GM12878 (cell line): Measurements from ENCODE around the gene CAMK4. TPM values are rescaled to one million over a fixed set of nuclear protein-coding genes. Genes with fewer than 3 reads are reported as not detected.

Source experiments
- ATAC-seq: fragments of 200-7000 bp; cut with Tn5 transposase; 3 replicates; pipeline ENCODE4 v1.9.1; 2020; ENCODE audit warnings: mild to moderate bottlenecking, moderate library complexity
- BruUV-seq: library from RNA; stranded (reverse); fragments of 400-500 nt; replicated peaks from 2 replicates; lab custom pipeline; 2021; lab: Mats Ljungman, UMichigan
- CTCF ChIA-PET: fragments of 300-600 bp; sonication (Branson Sonifier 250); formaldehyde crosslinking; extraction: SDS; loops from one replicate; lab custom pipeline; 2021; ENCODE audit warnings: inconsistent platforms; lab: Yijun Ruan, JAX
- POLR2A ChIA-PET: fragments of 350-600 bp; formaldehyde crosslinking; extraction: SDS; loops from one replicate; lab custom pipeline; 2021; ENCODE audit warnings: inconsistent platforms; lab: Charles Lee
- RAD21 ChIA-PET: fragments of 300-600 bp; sonication (Branson Sonifier 250); formaldehyde crosslinking; loops from one replicate; lab custom pipeline; 2023; ENCODE audit warnings: antibody characterized with exemption; ENCODE audit not compliant: unreplicated experiment; lab: Charles Lee
- SMC1A ChIA-PET: fragments of 300-600 bp; sonication (Branson Sonifier 250); formaldehyde crosslinking; loops from one replicate; lab custom pipeline; 2023; ENCODE audit not compliant: unreplicated experiment, uncharacterized antibody; lab: Charles Lee
- DNase-seq: peaks from one replicate; pipeline ENCODE4 v3.0.0-alpha.2; 2011; ENCODE audit warnings: low read depth, low spot score
- FAIRE-seq: peaks from 3 replicates; lab custom pipeline; 2011; peaks lifted over from hg19 to GRCh38; lab: Jason Lieb, UNC
- H2AFZ ChIP-seq: 2 replicates; pipeline ENCODE4 v1.6.0; 2011; ENCODE audit warnings: low read depth, low read length, control low read depth; ENCODE audit not compliant: control insufficient read depth
- H3K27ac ChIP-seq: 2 replicates; pipeline ENCODE4 v1.5.1; 2011; ENCODE audit warnings: control low read depth; ENCODE audit not compliant: control insufficient read depth, insufficient read depth
- H3K27me3 ChIP-seq, 2 experiments: replicated peaks in 1 of 2; 2 replicates each; pipeline versions ENCODE4 v1.6.0 to v1.6.1; 2011; ENCODE audit warnings: low read length in 1 of 2; ENCODE audit not compliant: control insufficient read depth in 2 of 2, insufficient read depth in 2 of 2
- H3K36me3 ChIP-seq, 2 experiments: 2 replicates each; pipeline ENCODE4 v1.5.1; 2011; ENCODE audit warnings: low read length in 1 of 2; ENCODE audit not compliant: control insufficient read depth in 2 of 2, insufficient read depth in 2 of 2
- H3K4me1 ChIP-seq: 2 replicates; pipeline ENCODE4 v1.6.1; 2011; ENCODE audit warnings: mild to moderate bottlenecking, low read length, moderate library complexity, mixed read lengths; ENCODE audit not compliant: control insufficient read depth, insufficient read depth
- H3K4me2 ChIP-seq: 2 replicates; pipeline ENCODE4 v1.6.0; 2011; ENCODE audit warnings: control low read depth; ENCODE audit not compliant: control insufficient read depth, insufficient read depth
- H3K4me3 ChIP-seq: fragments of 200-600 bp; sonication (generic); 2 replicates; pipeline ENCODE4 v1.5.1; 2016
- H3K79me2 ChIP-seq: 2 replicates; pipeline ENCODE4 v1.6.0; 2011; ENCODE audit warnings: low read length; ENCODE audit not compliant: control insufficient read depth, insufficient read depth
- H3K9ac ChIP-seq: 2 replicates; pipeline ENCODE4 v1.8.0; 2011; ENCODE audit warnings: low read length, control low read depth, mixed read lengths; ENCODE audit not compliant: control insufficient read depth, insufficient read depth
- H3K9me3 ChIP-seq: replicated peaks from 3 replicates; pipeline ENCODE4 v1.5.1; 2011; ENCODE audit warnings: mild to moderate bottlenecking, low read length; ENCODE audit not compliant: control insufficient read depth, insufficient read depth
- H4K20me1 ChIP-seq: 2 replicates; pipeline ENCODE4 v1.6.0; 2011; ENCODE audit not compliant: control insufficient read depth, insufficient read depth
- BMI1 ChIP-seq: fragments of 450-650 bp; IDR thresholded peaks from 2 replicates; pipeline ENCODE4 v1.6.1; 2016; ENCODE audit warnings: mild to moderate bottlenecking, moderate library complexity, borderline replicate concordance
- CHD2 ChIP-seq: IDR thresholded peaks from 2 replicates; pipeline ENCODE4 v1.6.1; 2011; ENCODE audit warnings: low read depth, low read length, improper control_type of control experiment, borderline replicate concordance
- CTCF ChIP-seq, 3 experiments: IDR thresholded peaks in 2 of 3; conservative IDR thresholded peaks in 1 of 3; 2 replicates each; pipeline ENCODE4 v1.5.1; 2011; ENCODE audit warnings: low read depth in 3 of 3, low read length in 3 of 3, mild to moderate bottlenecking in 3 of 3, control low read depth in 2 of 3, moderate library complexity in 2 of 3, inconsistent platforms in 1 of 3, mixed read lengths in 1 of 3; ENCODE audit not compliant: control insufficient read depth in 2 of 3, insufficient read depth in 1 of 3; ENCODE audit errors: extremely low read depth in 1 of 3
- E2F8 ChIP-seq: fragments of 450-650 bp; IDR thresholded peaks from 2 replicates; pipeline ENCODE4 v1.6.1; 2018; ENCODE audit warnings: mild to moderate bottlenecking, low read depth, moderate library complexity; ENCODE audit not compliant: partially characterized antibody
- FOS ChIP-seq: IDR thresholded peaks from 3 replicates; pipeline ENCODE4 v1.6.1; 2011; ENCODE audit warnings: borderline replicate concordance; ENCODE audit not compliant: insufficient read length; ENCODE audit errors: extremely low read depth
- GABPA ChIP-seq: IDR thresholded peaks from 2 replicates; pipeline ENCODE4 v1.6.1; 2014; ENCODE audit warnings: antibody characterized with exemption, low read depth, mild to moderate bottlenecking, inconsistent platforms
- HCFC1 ChIP-seq: fragments of 150-350 bp; IDR thresholded peaks from 2 replicates; pipeline ENCODE4 v1.6.1; 2014; ENCODE audit warnings: low read length
- KLF5 ChIP-seq: fragments of 450-650 bp; IDR thresholded peaks from 2 replicates; pipeline ENCODE4 v1.6.1; 2014; ENCODE audit warnings: mild to moderate bottlenecking; ENCODE audit not compliant: partially characterized antibody
- MYB ChIP-seq: fragments of 150-350 bp; IDR thresholded peaks from 2 replicates; pipeline ENCODE4 v1.6.1; 2014; ENCODE audit warnings: mild to moderate bottlenecking, low read depth, low read length, borderline replicate concordance
- RCOR1 ChIP-seq: conservative IDR thresholded peaks from 2 replicates; pipeline ENCODE4 v1.6.1; 2012; ENCODE audit warnings: low read depth, low read length, improper control_type of control experiment
- SREBF1 ChIP-seq: IDR thresholded peaks from 2 replicates; pipeline ENCODE4 v1.6.1; 2012; ENCODE audit warnings: mild to moderate bottlenecking, low read length
- ZBTB40 ChIP-seq: fragments of 450-650 bp; IDR thresholded peaks from 2 replicates; pipeline ENCODE4 v1.6.1; 2016; ENCODE audit warnings: mild to moderate bottlenecking, moderate library complexity, borderline replicate concordance
- ZNF274 ChIP-seq: IDR thresholded peaks from one replicate; pipeline ENCODE4 v1.8.0; 2011; ENCODE audit not compliant: insufficient read length, insufficient read depth
- ZNF622 ChIP-seq: fragments of 450-650 bp; IDR thresholded peaks from 2 replicates; pipeline ENCODE4 v1.6.1; 2017; ENCODE audit warnings: mild to moderate bottlenecking, inconsistent platforms
- WGBS: methylation state at CpG from one replicate; pipeline ENCODE4 v1.1.6; 2016; ENCODE audit warnings: low lambda C conversion rate; ENCODE audit not compliant: insufficient replicate concordance, insufficient coverage; ENCODE audit errors: missing lambda C conversion rate; 5-methylcytosine and 5-hydroxymethylcytosine counted together
- in situ Hi-C: fragments of 300-500 bp; cut with MboI; formaldehyde crosslinking; loops from 9 replicates; pipeline ENCODE4 v1.14.3; 2018; ENCODE audit warnings: mixed read lengths
- intact Hi-C: fragments of 100-400 bp; cut with micrococcal nuclease; formaldehyde crosslinking; loops from one replicate; pipeline ENCODE4 v1.14.2; 2022; ENCODE audit not compliant: unreplicated experiment
- polyA plus RNA-seq, 11 experiments: library from polyadenylated mRNA; depleted of rRNA in 4 of 11; unstranded in 6 of 11; stranded (reverse) in 5 of 11; fragments of >200 nt; fragmentation: Nextera tagmentation in 4 of 11; fragmentation: Illumina TruSeq in 1 of 11; extraction: Ambion mirVana in 4 of 11; extraction: Trizol in 1 of 11; gene quantifications; 1 replicate in 1 of 11; 2 replicates in 10 of 11; pipeline versions ENCODE4 v1.2.1 to v1.2.3, GENCODE V29; 2011 to 2016; ENCODE audit warnings: inconsistent platforms in 2 of 11, missing spikeins in 2 of 11, low read depth in 1 of 11
- total RNA-seq, 4 experiments: library from RNA; depleted of rRNA in 3 of 4; stranded (reverse); fragments of >200 nt in 3 of 4; fragmentation: Illumina TruSeq in 1 of 4; extraction: Trizol in 1 of 4; gene quantifications; 2 replicates each; pipeline versions ENCODE4 v1.2.1 to v1.2.3, GENCODE V29; 2013 to 2021
- TF ChIP-seq, protein P1 (sequence below): IDR thresholded peaks from 2 replicates; pipeline ENCODE4 v1.6.1; 2011; ENCODE audit warnings: borderline replicate concordance, low read depth, mild to moderate bottlenecking, moderate library complexity, mixed read lengths, low read length; ENCODE audit not compliant: insufficient read depth; ENCODE audit errors: extremely low read length

Gene CAMK4
- total and polyA plus RNA-seq, 10 of the 15 experiments (the other 5 are each of a cell fraction or from before 2014, with no cell fraction given), result 13.3 to 51.9 (median 35.3) TPM

GRCh38 chr5:111374380-111374779 lies 150.2 kb downstream of the CAMK4 start:
- BruUV-seq, result no TSS peak
- no peak overlapping the region for H3K27ac ChIP-seq
- H4K20me1 ChIP-seq, result no peaks in the 10 kb centered on the region
- POLR2A ChIA-PET, result no interaction called here
- H2AFZ ChIP-seq, result no peak overlapping the region
- H3K4me2 ChIP-seq, result no peak overlapping the region
- no peak overlapping the region for H3K9ac ChIP-seq
- no peak for DNase-seq
- peaks cover 0 to 4% of the 10 kb centered on the region in 2 experiments; a peak in 2 of 4 replicates for H3K36me3 ChIP-seq
- ATAC-seq, result no peak
- intact Hi-C loops, result no loop called here
- no peak overlapping the region for H3K4me3 ChIP-seq
- H3K27me3 ChIP-seq, result no peaks in the 10 kb centered on the region
- no peaks in the 10 kb centered on the region for H3K9me3 ChIP-seq
- in situ Hi-C loops, result no loop called here
- H3K79me2 ChIP-seq, result no peaks in the 10 kb centered on the region
- CTCF ChIA-PET, result no interaction called here
- FAIRE-seq, result no peak
- SMC1A ChIA-PET, result interaction anchor here (1.0 kb wide), 1 partner anchor 12 kb away, joined by 4 read pairs; no protein-coding TSS in a partner anchor
- 90% methylated on average over 4 of the region's 4 CpGs for WGBS
- RAD21 ChIA-PET, result interaction anchor here (0.5 to 1.2 kb wide), 2 partner anchors 78 to 849 kb away, joined by 3 to 5 read pairs; no protein-coding TSS in a partner anchor
- no peaks in the 10 kb centered on the region for H3K4me1 ChIP-seq
- no peak for TF ChIP-seq GABPA
- no peak for TF ChIP-seq SREBF1
- TF ChIP-seq, protein P1, sequence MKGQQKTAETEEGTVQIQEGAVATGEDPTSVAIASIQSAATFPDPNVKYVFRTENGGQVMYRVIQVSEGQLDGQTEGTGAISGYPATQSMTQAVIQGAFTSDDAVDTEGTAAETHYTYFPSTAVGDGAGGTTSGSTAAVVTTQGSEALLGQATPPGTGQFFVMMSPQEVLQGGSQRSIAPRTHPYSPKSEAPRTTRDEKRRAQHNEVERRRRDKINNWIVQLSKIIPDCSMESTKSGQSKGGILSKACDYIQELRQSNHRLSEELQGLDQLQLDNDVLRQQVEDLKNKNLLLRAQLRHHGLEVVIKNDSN, result no peak
- no peak for TF ChIP-seq E2F8
- TF ChIP-seq CHD2, result no peak
- no peak for TF ChIP-seq ZBTB40
- no peak for TF ChIP-seq ZNF622
- no peak for TF ChIP-seq ZNF274
- TF ChIP-seq BMI1, result no peak
- TF ChIP-seq HCFC1, result no peak
- TF ChIP-seq CTCF (IDR thresholded peaks at IDR 0.05 in 2 of 3, conservative IDR thresholded peaks at IDR 0.05 in 1 of 3; ENCODE audit: control insufficient read depth in 2 of 3, extremely low read depth in 1 of 3, insufficient read depth in 1 of 3, low read depth in 3 of 3, low read length in 3 of 3), result no peak
- TF ChIP-seq RCOR1, result no peak
- no peak for TF ChIP-seq KLF5
- no peak for TF ChIP-seq FOS
- no peak for TF ChIP-seq MYB
